GM19467 (cell line): Measurements from ENCODE around the gene MTA1.

Experiments used
- ATAC-seq: cut with Tn5 transposase; IDR thresholded peaks from one replicate; pipeline ENCODE4 v1.9.1; 2021; ENCODE audit warnings: mild to moderate bottlenecking, moderate library complexity; ENCODE audit not compliant: unreplicated experiment

The MTA1 gene

GRCh38 chr14:105422695-105423487 lies 3.3 kb downstream of the MTA1 start:
- no peak for ATAC-seq

DNA sequence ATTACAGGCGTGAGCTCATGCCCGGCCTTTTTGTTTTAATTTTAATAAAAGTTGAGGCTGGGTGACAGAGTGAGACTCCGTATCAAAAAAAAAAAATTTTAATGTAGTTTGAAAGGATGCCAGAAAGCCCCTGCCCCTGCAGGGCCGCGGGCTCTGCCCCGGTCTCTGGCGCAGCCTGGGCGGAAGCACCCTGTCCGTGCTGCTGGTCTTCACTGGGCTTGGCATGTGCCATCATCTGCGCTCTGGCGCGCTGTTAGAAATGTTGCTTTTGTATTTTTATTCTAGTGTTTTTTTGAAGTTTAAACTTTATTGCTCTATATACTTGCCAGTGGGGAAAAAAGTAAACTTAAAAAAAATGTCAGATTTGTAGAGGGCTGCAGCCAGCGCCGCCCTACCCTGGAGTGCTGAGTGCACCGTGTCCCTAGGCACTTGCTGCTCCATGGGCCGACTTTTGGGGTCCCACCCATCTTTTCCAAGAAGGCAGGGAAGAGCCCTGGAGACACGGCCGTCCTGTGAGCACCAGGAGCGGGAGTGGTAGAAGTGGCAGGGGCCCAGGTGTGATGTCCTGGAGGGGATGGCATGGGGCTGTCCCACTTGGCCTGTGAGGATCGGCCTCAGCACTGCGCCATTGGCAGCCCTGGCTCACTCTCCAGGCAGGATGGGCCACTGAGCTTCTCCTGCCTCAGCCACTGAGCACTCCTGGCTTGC lies 4.0 kb downstream of the MTA1 start:
- no peak for ATAC-seq

DNA sequence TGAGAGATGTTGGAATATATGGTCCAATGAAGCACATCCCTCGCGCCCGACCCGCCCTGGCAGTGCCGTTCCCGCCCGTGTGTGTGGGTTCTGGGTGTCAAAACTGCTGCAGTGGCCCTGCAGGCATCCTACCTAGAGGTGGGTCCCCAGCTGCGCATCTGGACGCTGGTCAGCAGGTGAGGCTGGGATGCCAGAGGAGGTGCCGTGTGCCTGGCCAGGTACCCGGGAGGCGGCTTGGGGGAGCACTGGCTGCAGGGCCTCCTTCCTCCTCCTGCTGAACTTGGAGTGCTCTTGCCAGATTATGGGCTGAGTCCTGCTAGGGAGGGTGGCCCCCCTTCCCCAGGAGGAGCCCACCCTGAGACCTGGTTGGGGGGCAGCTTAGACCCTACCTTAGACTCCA lies 5.2 kb downstream of the MTA1 start:
- no peak for ATAC-seq

- ATAC-seq = no peak
Measured at GRCh38 chr14:105425823-105426247, 6.2 kb downstream of the MTA1 start.

- ATAC-seq = no peak
Measured at GRCh38 chr14:105426416-105427130, 6.9 kb downstream of the MTA1 start.

DNA sequence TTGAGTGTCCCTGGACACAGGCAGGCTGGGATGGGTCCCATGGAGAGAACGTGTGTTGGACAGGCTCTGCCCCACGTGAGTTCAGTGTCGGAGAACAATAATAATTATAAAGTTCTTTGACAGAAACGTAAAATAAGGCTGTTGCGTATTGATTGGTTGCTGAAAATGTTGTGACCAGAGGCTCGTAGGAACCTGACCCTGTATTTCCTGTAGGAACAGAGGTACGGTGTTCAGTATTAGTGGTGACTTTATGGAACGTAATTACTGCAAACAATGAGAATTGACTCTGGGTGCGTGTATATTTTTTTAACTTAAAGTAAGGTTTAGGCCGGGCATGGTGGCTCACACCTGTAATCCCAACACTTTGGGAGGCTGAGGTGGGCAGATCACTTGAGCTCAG lies 7.8 kb downstream of the MTA1 start:
- ATAC-seq = no peak

GRCh38 chr14:105427936-105428485 lies 8.4 kb downstream of the MTA1 start:
- ATAC-seq = no peak

GRCh38 chr14:105430042-105430441 lies 10.4 kb downstream of the MTA1 start:
- ATAC-seq = no peak

- no peak for ATAC-seq
Measured at GRCh38 chr14:105430565-105430964, 10.9 kb downstream of the MTA1 start.

GRCh38 chr14:105431256-105431655 lies 11.6 kb downstream of the MTA1 start:
- no peak for ATAC-seq

GRCh38 chr14:105432657-105433056 lies 13.0 kb downstream of the MTA1 start:
- no peak for ATAC-seq

DNA sequence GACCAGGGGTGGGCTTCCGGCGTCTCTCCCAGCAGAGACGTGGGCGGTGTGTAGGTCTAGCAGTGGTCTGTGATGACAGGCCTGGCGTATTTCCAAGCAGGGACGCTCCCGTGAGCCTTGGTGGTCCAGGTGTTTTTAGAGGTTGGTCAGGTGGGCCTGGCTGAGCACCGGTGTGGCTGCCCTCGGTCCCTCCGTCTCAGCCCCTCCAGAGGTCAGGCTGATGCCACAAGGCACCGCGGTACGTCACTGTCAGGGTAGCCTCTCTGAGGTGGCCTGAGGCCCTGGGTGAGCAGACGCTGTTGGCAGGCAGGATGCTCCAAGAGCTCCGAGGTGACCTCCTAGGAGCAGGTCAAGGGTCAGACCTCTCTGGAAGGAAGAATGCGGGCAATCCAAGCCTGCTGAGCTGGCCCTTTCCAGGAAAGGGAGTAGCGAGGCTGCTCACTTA lies 13.6 kb downstream of the MTA1 start:
- ATAC-seq = no peak

DNA sequence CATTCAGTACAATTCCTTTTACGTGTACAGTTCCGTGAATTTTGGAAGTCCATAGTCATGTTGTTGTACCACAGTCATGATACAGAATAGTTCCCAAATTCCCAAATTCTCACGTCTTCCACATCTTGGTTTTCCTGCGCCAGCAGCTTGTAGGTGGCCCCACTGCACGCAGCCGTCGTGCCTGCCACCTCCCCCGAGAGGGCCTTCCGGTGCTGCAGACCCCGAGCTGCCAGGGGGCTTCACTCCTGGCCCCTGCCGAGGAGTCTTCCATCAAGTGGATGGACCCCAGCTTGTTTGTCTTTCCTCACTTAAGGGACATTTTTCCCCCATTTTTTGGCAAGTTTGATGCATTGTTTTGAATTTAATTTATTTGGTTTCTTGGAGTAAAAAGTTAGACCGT lies 16.8 kb downstream of the MTA1 start:
- ATAC-seq = no peak

DNA sequence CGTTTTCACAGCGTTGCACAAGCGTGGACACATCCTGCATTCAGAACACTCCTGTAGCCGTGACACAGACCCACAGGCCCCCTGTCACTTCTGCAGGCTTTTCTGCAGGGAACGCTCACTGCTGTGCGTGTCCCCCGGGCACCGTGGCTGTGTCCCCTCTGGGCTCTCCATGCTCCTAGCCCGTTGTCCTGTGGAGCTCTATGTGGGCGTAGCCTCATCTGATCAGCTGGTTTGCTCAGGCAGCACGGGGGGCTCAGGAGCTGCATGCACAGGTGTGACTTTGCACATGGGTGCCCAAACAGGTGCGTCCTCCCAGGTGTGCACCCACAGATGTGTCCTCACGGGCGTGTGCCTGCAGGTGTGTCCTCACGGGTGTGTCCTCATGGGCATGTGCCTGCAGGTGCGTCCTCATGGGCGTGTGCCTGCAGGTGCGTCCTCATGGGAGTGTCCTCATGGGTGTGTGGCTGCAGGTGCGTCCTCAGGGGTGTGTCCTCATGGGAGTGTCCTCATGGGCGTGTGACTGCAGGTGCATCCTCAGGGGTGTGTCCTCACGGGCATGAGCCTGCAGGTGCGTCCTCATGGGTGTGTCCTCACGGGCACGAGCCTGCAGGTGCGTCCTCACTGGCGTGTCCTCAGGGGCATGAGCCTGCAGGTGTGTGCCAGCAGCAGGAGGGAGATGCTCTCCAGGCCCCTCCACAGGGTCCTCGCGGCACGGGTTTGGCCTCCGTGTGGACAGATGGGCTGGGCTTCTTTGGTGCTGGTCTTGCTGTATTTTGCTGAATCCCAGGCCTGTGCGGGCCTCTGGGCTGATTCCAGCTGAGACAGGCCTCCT lies 17.5 kb downstream of the MTA1 start:
- ATAC-seq = no peak

GRCh38 chr14:105437723-105438500 lies 18.3 kb downstream of the MTA1 start:
- no peak for ATAC-seq

DNA sequence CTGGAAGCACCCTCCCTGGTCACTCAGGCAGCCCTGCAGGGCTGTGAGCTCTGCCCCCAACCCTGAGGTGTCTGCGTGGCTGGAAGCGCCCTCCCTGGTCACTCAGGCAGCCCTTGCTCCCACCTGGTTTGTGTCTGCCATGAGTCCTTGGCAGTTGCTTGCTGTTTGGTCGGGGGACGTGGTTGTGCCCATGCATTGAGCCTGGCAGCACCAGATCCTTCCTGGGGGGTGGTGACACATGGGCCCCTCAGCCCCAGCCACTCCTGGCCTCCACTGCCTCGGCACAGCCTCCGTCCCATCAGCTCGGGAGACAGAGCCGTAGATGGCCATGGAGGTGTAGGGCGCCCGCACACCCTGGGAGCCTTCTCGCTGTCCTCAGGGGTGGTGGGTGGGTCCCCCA lies 19.6 kb downstream of the MTA1 start:
- ATAC-seq = no peak

DNA sequence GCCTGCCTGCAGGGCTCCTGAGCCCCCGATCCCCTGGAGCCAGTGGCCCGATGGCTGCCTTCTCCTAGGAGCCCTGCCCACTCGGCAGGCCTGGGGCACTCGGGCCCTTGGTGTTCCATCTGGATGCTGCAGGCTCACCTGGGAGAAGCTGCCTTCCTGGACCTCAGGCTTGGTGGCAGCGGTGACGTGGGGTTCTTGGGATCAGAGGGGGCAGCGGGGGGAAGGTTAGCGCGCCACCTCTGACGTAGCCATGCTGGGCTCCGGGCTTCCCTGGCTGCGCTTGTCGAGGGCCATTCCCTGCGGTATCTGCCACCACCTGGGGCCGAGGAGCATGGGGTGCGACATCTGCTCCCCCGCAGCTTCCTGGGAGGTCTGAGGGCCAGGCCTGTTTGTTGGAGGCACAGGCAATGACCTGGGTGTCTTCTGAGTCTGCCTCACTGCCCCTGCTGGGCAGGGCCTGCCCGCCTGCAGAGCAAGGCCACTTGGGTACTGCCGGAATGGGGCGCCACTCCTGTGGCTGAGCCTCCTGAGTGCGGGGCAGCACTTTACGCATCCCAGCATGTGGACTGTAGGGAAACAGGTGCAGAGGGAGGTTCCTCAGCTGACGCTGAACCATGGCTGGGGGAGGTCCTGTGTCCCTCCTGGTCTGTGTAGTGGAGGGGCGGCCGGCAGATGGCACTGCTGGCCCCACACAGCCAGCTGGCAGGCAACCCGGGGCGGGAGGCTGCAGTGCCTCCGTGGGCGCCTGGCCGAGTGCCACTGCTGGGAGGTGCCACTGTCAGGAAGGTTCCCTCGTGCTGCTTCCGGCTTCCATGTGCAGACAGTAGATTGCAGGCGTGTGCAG lies 20.3 kb downstream of the MTA1 start:
- no peak for ATAC-seq

GRCh38 chr14:105440554-105440900 lies 20.9 kb downstream of the MTA1 start:
- ATAC-seq = no peak

GRCh38 chr14:105440992-105441391 lies 21.4 kb downstream of the MTA1 start:
- no peak for ATAC-seq
